Keratinocyte (primary cell): ENCODE results near the gene TMEM242.

Experiments
- CTCF ChIP-seq, 3 experiments: IDR thresholded peaks in 1 of 3; conservative IDR thresholded peaks in 1 of 3; optimal IDR thresholded peaks in 1 of 3; 2 replicates in 2 of 3; 3 replicates in 1 of 3; pipeline versions ENCODE3 to v1.5.1; 2011; ENCODE audit warnings: low read length in 3 of 3, mild to moderate bottlenecking in 3 of 3, moderate library complexity in 2 of 3, control low read depth in 1 of 3, inconsistent platforms in 1 of 3; ENCODE audit not compliant: insufficient read depth in 2 of 3; ENCODE audit errors: extremely low read depth in 1 of 3
- EZH2 ChIP-seq: IDR thresholded peaks from one replicate; pipeline ENCODE4 v1.6.1; 2012; ENCODE audit warnings: inconsistent platforms, mild to moderate bottlenecking, low read length, moderate library complexity

DNA sequence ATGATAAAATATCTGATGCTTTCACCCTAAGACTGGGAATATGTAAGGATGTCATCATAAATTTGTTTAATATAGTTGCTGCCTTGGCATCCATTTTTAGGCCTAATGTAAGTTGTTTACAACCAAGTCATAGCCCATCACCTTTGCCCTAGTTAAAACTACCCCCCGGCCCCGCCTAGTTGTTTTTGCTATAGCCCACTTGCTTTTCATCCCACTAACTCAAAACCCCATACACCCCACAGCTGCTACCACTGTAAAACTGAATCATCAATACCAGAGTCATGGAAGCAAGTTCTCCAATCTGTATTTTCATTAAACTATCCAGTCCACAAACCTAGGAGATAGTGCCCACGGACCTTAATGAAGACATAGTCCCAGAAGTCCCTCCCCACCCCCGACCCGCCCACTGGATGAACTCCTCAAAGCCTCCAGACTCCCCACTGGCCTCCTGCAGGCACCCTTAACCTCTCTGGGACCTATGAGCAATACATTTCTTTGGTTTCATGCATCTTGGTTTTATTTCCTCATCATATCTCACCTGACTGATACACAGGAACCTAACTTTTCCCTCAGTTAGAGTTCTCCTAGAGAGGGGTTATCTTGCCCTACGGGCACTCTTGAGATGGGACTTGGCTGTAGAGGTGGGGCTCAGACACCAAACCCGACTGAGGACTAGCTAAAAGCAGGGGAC lies 45.2 kb upstream of the TMEM242 start:
- no peak for TF ChIP-seq CTCF (optimal IDR thresholded peaks at IDR 0.05 in 1 of 3, IDR thresholded peaks at IDR 0.05 in 1 of 3, conservative IDR thresholded peaks at IDR 0.05 in 1 of 3; ENCODE audit: extremely low read depth in 1 of 3, insufficient read depth in 2 of 3, low read length in 3 of 3)
- no peak for TF ChIP-seq EZH2
